GM21825 (cell line): ENCODE measurements around the gene SPIB.

ENCODE experiments used
- ATAC-seq: cut with Tn5 transposase; IDR thresholded peaks from one replicate; pipeline ENCODE4 v1.9.1; 2021; ENCODE audit warnings: mild to moderate bottlenecking, moderate library complexity; ENCODE audit not compliant: unreplicated experiment

SPIB gene

GRCh38 chr19:50417111-50418081 is 1.3 kb upstream of the SPIB start:
- no peak for ATAC-seq

DNA sequence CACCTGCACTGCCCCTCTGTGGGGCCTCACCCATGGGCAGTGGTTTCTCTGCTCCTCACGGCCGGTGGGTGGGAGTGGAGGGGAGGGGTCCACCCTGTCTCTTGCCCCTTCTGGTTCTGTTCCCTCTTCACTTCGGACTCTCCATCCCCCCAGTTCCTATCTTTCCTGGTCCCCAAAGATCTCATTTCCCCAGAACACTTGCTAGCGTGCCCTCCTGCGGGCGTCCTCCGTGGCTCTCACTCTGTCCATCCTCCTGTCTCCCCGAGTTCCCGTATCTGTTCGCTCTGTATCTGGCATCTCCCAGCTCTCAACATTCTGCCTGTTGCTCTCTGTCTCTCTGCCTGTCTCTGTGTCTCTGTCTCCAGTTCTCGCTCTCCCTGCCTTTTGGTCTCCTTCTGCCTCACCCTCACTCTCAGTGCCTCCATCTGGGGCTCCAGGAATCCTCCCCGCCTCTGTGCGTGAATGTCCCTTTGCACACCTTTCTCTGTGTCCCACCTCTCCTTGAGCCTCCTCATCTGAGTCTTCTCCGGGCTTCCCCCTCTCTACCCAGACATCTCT is 363 bp downstream of the SPIB start:
- no peak for ATAC-seq

DNA sequence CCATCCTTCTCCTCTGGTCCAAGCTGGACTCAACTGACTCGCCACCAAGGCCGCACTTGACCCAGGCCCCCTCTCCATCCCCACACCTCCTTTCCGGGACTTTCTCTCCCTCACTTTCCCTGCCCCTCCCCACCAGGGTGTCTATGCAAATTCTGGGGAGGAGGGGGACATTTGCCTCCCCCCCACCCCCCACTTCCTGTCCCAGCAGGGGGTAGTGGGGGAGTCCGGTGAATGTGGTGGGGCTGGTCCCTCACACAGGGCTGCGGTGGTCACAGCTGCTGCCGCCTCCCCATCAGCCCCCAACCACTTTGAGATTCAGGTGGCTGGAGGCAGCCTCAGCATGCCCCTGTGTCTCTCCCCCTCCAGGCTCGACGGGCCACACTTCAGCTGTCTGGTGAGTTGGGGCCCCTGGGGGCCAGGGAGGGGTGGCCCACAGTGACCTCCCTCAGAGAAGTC is 870 bp downstream of the SPIB start:
- ATAC-seq: no peak

- no peak for ATAC-seq
Measured at GRCh38 chr19:50420127-50420526, 1.4 kb downstream of the SPIB start.

DNA sequence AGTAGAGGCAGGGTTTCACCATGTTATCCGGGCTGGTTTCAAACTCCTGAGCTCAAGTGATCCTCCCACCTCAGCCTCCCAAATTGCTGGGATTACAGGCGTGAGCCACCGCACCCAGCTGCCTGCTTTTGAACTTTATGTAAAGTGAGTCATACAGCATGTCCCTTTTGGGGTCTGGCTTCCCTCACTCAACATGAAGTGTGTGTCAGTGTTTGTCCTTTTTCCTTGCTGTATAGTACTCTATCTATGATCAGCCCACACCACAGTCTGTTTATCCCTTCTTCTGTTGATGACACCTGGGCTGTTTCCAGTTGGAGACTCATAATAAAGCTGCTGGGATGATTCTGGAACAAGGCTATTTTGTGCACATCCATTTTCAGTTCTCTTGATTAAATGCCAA is 2.1 kb downstream of the SPIB start:
- no peak for ATAC-seq

DNA sequence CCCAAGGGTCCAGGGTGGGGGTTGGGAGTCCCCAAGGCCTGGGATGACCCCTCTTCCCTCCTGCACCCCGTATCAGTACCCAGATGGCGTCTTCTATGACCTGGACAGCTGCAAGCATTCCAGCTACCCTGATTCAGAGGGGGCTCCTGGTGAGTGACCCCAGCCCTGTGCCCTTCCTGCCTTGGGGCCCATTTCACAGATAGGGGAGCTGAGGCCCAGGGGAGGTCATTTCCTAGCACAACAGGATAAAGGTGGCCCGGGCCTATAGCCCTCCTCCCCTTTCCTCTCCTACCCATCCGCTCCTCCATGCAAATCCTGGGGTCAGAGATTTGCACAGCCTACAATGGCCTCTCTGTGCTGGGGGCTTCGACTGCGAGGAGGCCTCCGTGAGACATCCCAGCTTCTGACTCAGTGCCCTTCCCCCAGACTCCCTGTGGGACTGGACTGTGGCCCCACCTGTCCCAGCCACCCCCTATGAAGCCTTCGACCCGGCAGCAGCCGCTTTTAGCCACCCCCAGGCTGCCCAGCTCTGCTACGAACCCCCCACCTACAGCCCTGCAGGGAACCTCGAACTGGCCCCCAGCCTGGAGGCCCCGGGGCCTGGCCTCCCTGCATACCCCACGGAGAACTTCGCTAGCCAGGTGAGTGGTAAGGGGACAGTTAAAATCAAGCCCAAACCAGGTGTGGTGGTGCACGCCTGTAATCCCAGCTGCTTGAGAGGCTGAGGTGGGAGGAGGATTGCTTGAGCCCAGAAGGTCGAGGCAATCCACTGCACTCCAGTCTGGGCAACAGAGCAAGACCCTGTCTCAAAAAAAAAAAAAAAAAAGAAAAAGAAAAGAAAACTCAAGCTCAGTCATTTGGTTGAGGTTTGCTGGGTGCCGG is 3.9 kb downstream of the SPIB start:
- ATAC-seq: no peak

- ATAC-seq: no peak
Measured at GRCh38 chr19:50423279-50424113, 4.8 kb downstream of the SPIB start.

DNA sequence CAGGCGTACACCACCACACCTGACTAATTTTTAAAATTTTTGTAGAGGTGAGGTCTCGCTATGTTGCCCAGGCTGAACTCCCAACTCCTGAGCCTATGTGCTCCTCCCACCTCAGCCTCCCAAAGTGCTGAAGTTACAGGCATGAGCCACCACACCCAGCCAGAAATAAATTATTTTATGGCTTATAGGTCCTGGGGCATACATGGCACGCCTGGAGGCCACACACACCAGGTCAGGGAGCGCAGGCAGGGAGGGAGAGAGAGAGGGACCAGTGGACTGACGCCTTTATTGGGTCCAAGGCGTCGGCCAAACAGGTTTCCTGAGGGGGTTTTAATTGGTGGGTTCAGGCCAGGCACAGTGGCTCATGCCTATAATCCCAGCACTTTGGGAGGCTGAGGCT is 6.8 kb downstream of the SPIB start:
- ATAC-seq: no peak

GRCh38 chr19:50427318-50427925 is 8.7 kb downstream of the SPIB start:
- no peak for ATAC-seq

- ATAC-seq: no peak
Measured at GRCh38 chr19:50427997-50428425, 9.3 kb downstream of the SPIB start.

GRCh38 chr19:50428772-50429463 is 10.2 kb downstream of the SPIB start:
- ATAC-seq: no peak

DNA sequence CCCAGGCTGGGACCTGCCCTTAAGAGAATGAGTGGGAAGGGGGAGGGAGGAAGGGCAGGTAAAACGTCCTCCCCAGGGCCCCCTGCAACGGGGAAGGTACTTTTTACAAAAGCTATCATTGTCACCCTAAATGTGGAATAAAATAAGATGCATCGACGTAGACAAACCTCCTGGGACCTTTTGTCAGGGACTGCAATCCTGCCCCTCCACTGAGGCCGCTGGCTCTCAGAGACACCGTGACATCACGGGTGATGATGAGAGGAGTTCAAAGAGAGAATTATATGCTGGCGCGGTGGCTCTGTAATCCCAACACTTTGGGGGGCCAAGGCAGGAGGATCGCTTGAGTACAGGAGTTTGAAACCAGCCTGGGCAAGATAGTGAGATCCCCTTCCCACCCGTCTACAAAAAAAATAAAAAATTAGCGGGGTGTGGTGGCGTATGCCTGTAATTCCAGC is 12.2 kb downstream of the SPIB start:
- ATAC-seq: no peak

GRCh38 chr19:50431343-50432220 is 12.8 kb downstream of the SPIB start:
- ATAC-seq: peak; percentile 75

- no peak for ATAC-seq
Measured at GRCh38 chr19:50432221-50433028, 13.7 kb downstream of the SPIB start, which contains the start of gene MYBPC2. TSS of gene MYBPC2 (plus strand) at chr19:50432892. CDS start at chr19:50432954, 62 bp downstream.

DNA sequence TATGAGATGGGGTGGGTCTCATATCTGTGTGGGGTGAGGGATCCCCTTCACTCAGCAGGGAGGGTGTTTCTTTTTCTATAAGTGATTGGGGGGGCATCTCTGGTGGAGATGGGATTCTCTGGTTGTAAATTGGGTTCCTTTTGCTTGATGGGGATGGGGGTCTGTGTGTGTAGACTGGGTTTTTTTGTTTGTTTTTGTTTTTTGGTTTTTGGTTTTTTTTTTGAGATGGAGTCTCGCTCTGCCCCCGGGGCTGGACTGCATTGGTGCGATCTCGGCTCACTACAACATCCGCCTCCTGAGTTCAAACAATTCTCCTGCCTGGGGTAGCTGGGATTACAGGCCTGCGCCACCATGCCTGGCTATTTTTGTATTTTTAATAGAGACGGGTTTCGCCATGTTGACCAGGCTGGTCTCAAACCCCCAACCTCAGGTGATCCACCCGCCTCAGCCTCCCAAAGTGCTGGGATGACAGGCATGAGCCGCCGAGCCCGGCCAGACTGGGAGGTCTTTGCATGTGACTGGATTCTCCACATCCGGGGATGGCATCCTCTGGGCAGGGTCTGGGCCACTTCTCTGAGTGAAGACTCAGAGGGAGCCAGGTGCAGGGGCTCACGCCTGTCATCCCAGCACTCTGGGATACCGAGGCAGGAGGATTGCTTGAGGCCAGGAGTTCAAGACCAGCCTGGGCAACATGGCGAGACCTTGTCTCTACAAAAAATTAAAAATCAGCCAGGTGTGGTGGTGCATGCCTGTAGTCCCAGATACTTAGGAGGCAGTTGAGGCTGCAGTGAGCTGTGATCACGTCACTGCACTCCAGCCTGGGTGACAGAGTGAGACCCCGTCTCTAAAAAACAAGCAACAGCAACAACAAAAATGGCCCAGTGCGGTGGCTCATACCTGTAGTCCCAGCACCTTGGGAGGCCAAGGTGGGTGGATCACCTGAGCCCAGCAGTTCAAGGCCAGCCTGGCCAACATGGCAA is 14.8 kb downstream of the SPIB start:
- ATAC-seq: no peak

GRCh38 chr19:50434525-50434924 is 15.8 kb downstream of the SPIB start:
- ATAC-seq: no peak
